HCT116 (cell line): Measurements from ENCODE around the gene REPS1. TPM values are rescaled to one million over a fixed set of nuclear protein-coding genes. Genes with fewer than 3 reads are reported as not detected.

Source experiments
- ATAC-seq: fragments of 200-7000 bp; cut with Tn5 transposase; 2 replicates; pipeline ENCODE4 v1.9.1; 2020; ENCODE audit warnings: mild to moderate bottlenecking, moderate library complexity
- BruUV-seq: library from RNA; stranded (reverse); fragments of 400-500 nt; replicated peaks from 2 replicates; lab custom pipeline; 2021; lab: Mats Ljungman, UMichigan
- CTCF ChIA-PET: fragments of 300-600 bp; sonication (Branson Sonifier 250); formaldehyde crosslinking; loops from one replicate; lab custom pipeline; 2021; ENCODE audit warnings: antibody characterized with exemption; lab: Charles Lee
- POLR2A ChIA-PET: fragments of 300-600, 350-600 bp; sonication (Branson Sonifier 250); formaldehyde crosslinking; loops from one replicate; lab custom pipeline; 2021; ENCODE audit warnings: antibody characterized with exemption; lab: Charles Lee
- RAD21 ChIA-PET, 2 experiments: fragments of 300-600 bp; sonication (Branson Sonifier 250); formaldehyde crosslinking; loops; one replicate each; lab custom pipeline; 2023; ENCODE audit warnings: low total read pairs in 2 of 2; ENCODE audit not compliant: uncharacterized antibody in 2 of 2, unreplicated experiment in 2 of 2, low non-redundant PET in 1 of 2; lab: Charles Lee
- DNase-seq: peaks from one replicate; pipeline ENCODE4 v3.0.0-alpha.2; 2010; ENCODE audit warnings: low read depth, low spot score
- H2AFZ ChIP-seq: fragments of 200-600 bp; shearing (Covaris generic), sonication (generic); 2 replicates; pipeline ENCODE4 v1.6.1; 2017; ENCODE audit warnings: low read depth, mixed run types, mixed read lengths, antibody characterized with exemption, low read length; ENCODE audit not compliant: poor library complexity, severe bottlenecking
- H3K27ac ChIP-seq: 2 replicates; pipeline ENCODE4 v1.5.1; 2012; ENCODE audit warnings: low read depth, low read length
- H3K27me3 ChIP-seq: fragments of 200-600 bp; sonication (generic); 2 replicates; pipeline ENCODE4 v1.6.1; 2016; ENCODE audit warnings: mixed run types, low read length, mixed read lengths; ENCODE audit not compliant: insufficient read depth
- H3K36me3 ChIP-seq, 2 experiments: fragments of 200-500 bp in 1 of 2; fragments of 200-600 bp in 1 of 2; sonication (Bioruptor generic) in 1 of 2; sonication (generic) in 1 of 2; 2 replicates each; pipeline versions ENCODE4 v1.5.1 to v1.6.1; 2014 to 2016; ENCODE audit warnings: low read length in 2 of 2, inconsistent platforms in 1 of 2, mixed read lengths in 1 of 2, mixed run types in 1 of 2; ENCODE audit not compliant: insufficient read depth in 2 of 2, control insufficient read depth in 1 of 2
- H3K4me1 ChIP-seq, 2 experiments: fragments of 200-600 bp in 1 of 2; sonication (generic) in 1 of 2; 2 replicates each; pipeline versions ENCODE4 v1.5.1 to v1.6.1; 2012 to 2017; ENCODE audit warnings: low read length in 2 of 2, inconsistent platforms in 1 of 2, mild to moderate bottlenecking in 1 of 2, mixed read lengths in 1 of 2, mixed run types in 1 of 2, moderate library complexity in 1 of 2; ENCODE audit not compliant: insufficient read depth in 2 of 2, control insufficient read depth in 1 of 2
- H3K4me2 ChIP-seq: fragments of 200-600 bp; sonication (generic); 2 replicates; pipeline ENCODE4 v1.6.1; 2017; ENCODE audit warnings: mixed run types, low read length, mixed read lengths
- H3K4me3 ChIP-seq, 2 experiments: fragments of 200-600 bp in 1 of 2; sonication (generic) in 1 of 2; replicated peaks in 1 of 2; 2 replicates each; pipeline ENCODE4 v1.5.1; 2011 to 2016; ENCODE audit warnings: low read length in 2 of 2, control low read depth in 1 of 2, low read depth in 1 of 2, mild to moderate bottlenecking in 1 of 2, mixed read lengths in 1 of 2, mixed run types in 1 of 2
- H3K79me2 ChIP-seq: fragments of 200-600 bp; sonication (generic); 2 replicates; pipeline ENCODE4 v1.6.1; 2017; ENCODE audit warnings: mild to moderate bottlenecking, mixed run types, low read length, moderate library complexity, mixed read lengths; ENCODE audit not compliant: insufficient read depth
- H3K9ac ChIP-seq: fragments of 200-600 bp; sonication (generic); 2 replicates; pipeline ENCODE4 v1.6.1; 2016; ENCODE audit warnings: low read length, mixed read lengths
- H3K9me2 ChIP-seq: fragments of 200-600 bp; sonication (generic), shearing (Covaris generic); 2 replicates; pipeline ENCODE4 v1.6.1; 2017; ENCODE audit warnings: mixed run types, mild to moderate bottlenecking, moderate library complexity; ENCODE audit not compliant: insufficient read depth
- H3K9me3 ChIP-seq, 2 experiments: fragments of 200-500 bp in 1 of 2; fragments of 200-600 bp in 1 of 2; sonication (Bioruptor generic) in 1 of 2; sonication (generic) in 1 of 2; 2 replicates each; pipeline ENCODE4 v1.6.1; 2014 to 2017; ENCODE audit warnings: low read length in 2 of 2, mixed read lengths in 2 of 2, inconsistent platforms in 1 of 2, low read depth in 1 of 2, mild to moderate bottlenecking in 1 of 2, mixed run types in 1 of 2, moderate library complexity in 1 of 2; ENCODE audit not compliant: control insufficient read depth in 1 of 2, insufficient read depth in 1 of 2
- H4K20me1 ChIP-seq: fragments of 200-600 bp; sonication (generic), shearing (Covaris generic); 2 replicates; pipeline ENCODE4 v1.6.1; 2017; ENCODE audit warnings: mixed run types, mild to moderate bottlenecking, moderate library complexity; ENCODE audit not compliant: insufficient read depth
- CEBPB ChIP-seq: IDR thresholded peaks from 2 replicates; pipeline ENCODE4 v1.6.1; 2012; ENCODE audit warnings: low read depth
- EGR1 ChIP-seq: IDR thresholded peaks from 2 replicates; pipeline ENCODE4 v1.6.1; 2012; ENCODE audit warnings: low read depth
- ELF1 ChIP-seq: IDR thresholded peaks from 2 replicates; pipeline ENCODE4 v1.6.1; 2012; ENCODE audit warnings: low read depth, borderline replicate concordance
- EZH2 ChIP-seq: fragments of 200-600 bp; sonication (generic); IDR thresholded peaks from 2 replicates; pipeline ENCODE4 v1.6.1; 2017; ENCODE audit warnings: antibody characterized with exemption, mixed run types
- EZH2phosphoT487 ChIP-seq: fragments of 200-600 bp; IDR thresholded peaks from 2 replicates; pipeline ENCODE4 v1.6.1; 2018; ENCODE audit warnings: antibody characterized with exemption, borderline replicate concordance
- POLR2A ChIP-seq: IDR thresholded peaks from 2 replicates; pipeline ENCODE4 v1.7.0; 2011; ENCODE audit warnings: borderline replicate concordance; ENCODE audit not compliant: insufficient read depth, insufficient read length; ENCODE audit errors: extremely low read depth
- POLR2AphosphoS5 ChIP-seq: IDR thresholded peaks from 2 replicates; pipeline ENCODE4 v1.6.1; 2011; ENCODE audit warnings: mild to moderate bottlenecking, low read depth, low read length, moderate library complexity
- RAD21 ChIP-seq: IDR thresholded peaks from 2 replicates; pipeline ENCODE4 v1.6.1; 2012; ENCODE audit warnings: low read depth, mild to moderate bottlenecking
- SRF ChIP-seq: IDR thresholded peaks from 2 replicates; pipeline ENCODE4 v1.6.1; 2012; ENCODE audit warnings: low read depth
- ZFX ChIP-seq: fragments of 450-650 bp; IDR thresholded peaks from 2 replicates; pipeline ENCODE4 v1.6.1; 2017
- ZNF274 ChIP-seq: fragments of 200-500 bp; sonication (Bioruptor generic); IDR thresholded peaks from 2 replicates; pipeline ENCODE4 v1.6.1; 2014; ENCODE audit warnings: mild to moderate bottlenecking, low read depth, low read length, inconsistent platforms
- intact Hi-C: fragments of 100-400 bp; cut with micrococcal nuclease; formaldehyde crosslinking; loops from 2 replicates; pipeline ENCODE4 v1.10.0; 2022
- total RNA-seq: library from RNA; stranded (reverse); gene quantifications from one replicate; pipeline ENCODE4 v1.2.1, GENCODE V29; 2021; ENCODE audit not compliant: unreplicated experiment
- TF ChIP-seq, protein P1 (sequence below): IDR thresholded peaks from 2 replicates; pipeline ENCODE4 v1.6.1; 2012
- TF ChIP-seq, protein P2 (sequence below): IDR thresholded peaks from 2 replicates; pipeline ENCODE4 v1.6.1; 2012; ENCODE audit warnings: low read depth
- TF ChIP-seq, protein P3 (sequence below): IDR thresholded peaks from 2 replicates; pipeline ENCODE4 v1.6.1; 2011; ENCODE audit warnings: mild to moderate bottlenecking, low read length, moderate library complexity; ENCODE audit not compliant: insufficient replicate concordance; ENCODE audit errors: extremely low read depth

The REPS1 gene
- total RNA-seq, 1 experiment from 2014 or later: 52.7 TPM

DNA sequence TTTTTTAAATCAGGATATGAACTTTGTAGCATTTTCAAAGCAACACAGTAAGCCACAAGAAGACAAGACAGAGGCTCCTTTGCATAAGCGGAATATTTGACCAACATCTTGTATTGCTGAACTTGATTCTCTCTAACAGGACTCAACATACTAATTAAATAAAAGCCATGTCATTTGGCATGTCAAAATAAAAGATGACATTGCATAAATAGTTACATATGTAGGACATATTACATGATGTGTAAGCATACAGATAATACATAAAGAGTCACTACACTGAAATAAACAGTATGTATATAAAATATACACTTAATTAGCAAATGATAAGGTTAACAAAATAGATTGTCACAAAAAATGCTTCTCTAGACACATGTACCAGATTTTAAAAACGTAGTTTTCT lies 62.2 kb downstream of the REPS1 start:
- Histone ChIP-seq H3K9me2 (no peaks in the 10 kb centered on the region), H3K4me1 (no peaks in the 10 kb centered on the region), H3K4me2 (no peak overlapping the region), H3K27ac (no peak overlapping the region), H2AFZ (no peak overlapping the region), H3K27me3 (no peaks in the 10 kb centered on the region), H4K20me1 (no peaks in the 10 kb centered on the region), H3K79me2 (no peaks in the 10 kb centered on the region; the same call in 1 of the 2 replicates), H3K36me3 (peaks cover 0 to 13% of the 10 kb centered on the region in 2 experiments; a peak in 1 of 4 replicates), H3K4me3 (no peak overlapping the region), H3K9ac (no peak overlapping the region), H3K9me3 (no peaks in the 10 kb centered on the region)
- intact Hi-C loops: no loop called here
- BruUV-seq: no TSS peak
- DNase-seq (no peak), ATAC-seq (no peak)
- ChIA-PET POLR2A (no interaction called here), RAD21 (no interaction called here), CTCF (no interaction called here)
- no peak for TF ChIP-seq ELF1
- TF ChIP-seq CEBPB: no peak
- TF ChIP-seq EGR1: no peak
- TF ChIP-seq POLR2A: no peak
- TF ChIP-seq, protein P1, sequence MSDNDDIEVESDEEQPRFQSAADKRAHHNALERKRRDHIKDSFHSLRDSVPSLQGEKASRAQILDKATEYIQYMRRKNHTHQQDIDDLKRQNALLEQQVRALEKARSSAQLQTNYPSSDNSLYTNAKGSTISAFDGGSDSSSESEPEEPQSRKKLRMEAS: no peak
- TF ChIP-seq, protein P2, sequence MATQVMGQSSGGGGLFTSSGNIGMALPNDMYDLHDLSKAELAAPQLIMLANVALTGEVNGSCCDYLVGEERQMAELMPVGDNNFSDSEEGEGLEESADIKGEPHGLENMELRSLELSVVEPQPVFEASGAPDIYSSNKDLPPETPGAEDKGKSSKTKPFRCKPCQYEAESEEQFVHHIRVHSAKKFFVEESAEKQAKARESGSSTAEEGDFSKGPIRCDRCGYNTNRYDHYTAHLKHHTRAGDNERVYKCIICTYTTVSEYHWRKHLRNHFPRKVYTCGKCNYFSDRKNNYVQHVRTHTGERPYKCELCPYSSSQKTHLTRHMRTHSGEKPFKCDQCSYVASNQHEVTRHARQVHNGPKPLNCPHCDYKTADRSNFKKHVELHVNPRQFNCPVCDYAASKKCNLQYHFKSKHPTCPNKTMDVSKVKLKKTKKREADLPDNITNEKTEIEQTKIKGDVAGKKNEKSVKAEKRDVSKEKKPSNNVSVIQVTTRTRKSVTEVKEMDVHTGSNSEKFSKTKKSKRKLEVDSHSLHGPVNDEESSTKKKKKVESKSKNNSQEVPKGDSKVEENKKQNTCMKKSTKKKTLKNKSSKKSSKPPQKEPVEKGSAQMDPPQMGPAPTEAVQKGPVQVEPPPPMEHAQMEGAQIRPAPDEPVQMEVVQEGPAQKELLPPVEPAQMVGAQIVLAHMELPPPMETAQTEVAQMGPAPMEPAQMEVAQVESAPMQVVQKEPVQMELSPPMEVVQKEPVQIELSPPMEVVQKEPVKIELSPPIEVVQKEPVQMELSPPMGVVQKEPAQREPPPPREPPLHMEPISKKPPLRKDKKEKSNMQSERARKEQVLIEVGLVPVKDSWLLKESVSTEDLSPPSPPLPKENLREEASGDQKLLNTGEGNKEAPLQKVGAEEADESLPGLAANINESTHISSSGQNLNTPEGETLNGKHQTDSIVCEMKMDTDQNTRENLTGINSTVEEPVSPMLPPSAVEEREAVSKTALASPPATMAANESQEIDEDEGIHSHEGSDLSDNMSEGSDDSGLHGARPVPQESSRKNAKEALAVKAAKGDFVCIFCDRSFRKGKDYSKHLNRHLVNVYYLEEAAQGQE: no peak
- TF ChIP-seq ZNF274: no peak
- TF ChIP-seq, protein P3, sequence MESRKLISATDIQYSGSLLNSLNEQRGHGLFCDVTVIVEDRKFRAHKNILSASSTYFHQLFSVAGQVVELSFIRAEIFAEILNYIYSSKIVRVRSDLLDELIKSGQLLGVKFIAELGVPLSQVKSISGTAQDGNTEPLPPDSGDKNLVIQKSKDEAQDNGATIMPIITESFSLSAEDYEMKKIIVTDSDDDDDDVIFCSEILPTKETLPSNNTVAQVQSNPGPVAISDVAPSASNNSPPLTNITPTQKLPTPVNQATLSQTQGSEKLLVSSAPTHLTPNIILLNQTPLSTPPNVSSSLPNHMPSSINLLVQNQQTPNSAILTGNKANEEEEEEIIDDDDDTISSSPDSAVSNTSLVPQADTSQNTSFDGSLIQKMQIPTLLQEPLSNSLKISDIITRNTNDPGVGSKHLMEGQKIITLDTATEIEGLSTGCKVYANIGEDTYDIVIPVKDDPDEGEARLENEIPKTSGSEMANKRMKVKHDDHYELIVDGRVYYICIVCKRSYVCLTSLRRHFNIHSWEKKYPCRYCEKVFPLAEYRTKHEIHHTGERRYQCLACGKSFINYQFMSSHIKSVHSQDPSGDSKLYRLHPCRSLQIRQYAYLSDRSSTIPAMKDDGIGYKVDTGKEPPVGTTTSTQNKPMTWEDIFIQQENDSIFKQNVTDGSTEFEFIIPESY: no peak
- TF ChIP-seq RAD21: no peak
- TF ChIP-seq SRF: no peak
- TF ChIP-seq POLR2AphosphoS5: no peak
- no peak for TF ChIP-seq EZH2
- TF ChIP-seq EZH2phosphoT487: no peak
- no peak for TF ChIP-seq ZFX
